RWPE2 (cell line): ENCODE results near the gene DMAC2.

Source experiments
- ATAC-seq: fragments of 200-7000 bp; cut with Tn5 transposase; 3 replicates; pipeline ENCODE4 v1.9.1; 2021; ENCODE audit warnings: low read depth
- DNase-seq: peaks from one replicate; pipeline ENCODE4 v3.0.0-alpha.2; 2020; ENCODE audit warnings: low spot score
- H3K27ac ChIP-seq: fragments of 450-650 bp; 2 replicates; pipeline ENCODE4 v1.5.1; 2017; ENCODE audit warnings: mild to moderate bottlenecking; ENCODE audit not compliant: poor library complexity, severe bottlenecking
- H3K27me3 ChIP-seq: fragments of 250-450 bp; sonication (Bioruptor Pico); 2 replicates; pipeline ENCODE4 v1.5.1; 2021; ENCODE audit warnings: mild to moderate bottlenecking, moderate library complexity; ENCODE audit not compliant: insufficient read depth, poor library complexity, severe bottlenecking
- H3K36me3 ChIP-seq: fragments of 250-450 bp; sonication (Bioruptor Pico); 2 replicates; pipeline ENCODE4 v1.5.1; 2020; ENCODE audit warnings: low read depth, mild to moderate bottlenecking, moderate library complexity
- H3K4me1 ChIP-seq: fragments of 250-450 bp; sonication (Bioruptor Pico); 2 replicates; pipeline ENCODE4 v1.5.1; 2021; ENCODE audit warnings: mild to moderate bottlenecking, moderate library complexity; ENCODE audit not compliant: insufficient read depth, poor library complexity, severe bottlenecking
- H3K4me3 ChIP-seq: fragments of 250-450 bp; sonication (Bioruptor Pico); 2 replicates; pipeline ENCODE4 v1.5.1; 2021; ENCODE audit warnings: mild to moderate bottlenecking, moderate library complexity; ENCODE audit not compliant: severe bottlenecking
- H3K9me3 ChIP-seq: fragments of 250-450 bp; sonication (Bioruptor Pico); 2 replicates; pipeline ENCODE4 v1.5.1; 2021; ENCODE audit warnings: mild to moderate bottlenecking, moderate library complexity; ENCODE audit not compliant: severe bottlenecking
- CTCF ChIP-seq: fragments of 450-650 bp; IDR thresholded peaks from one replicate; pipeline ENCODE4 v1.5.1; 2017; ENCODE audit warnings: mild to moderate bottlenecking, moderate library complexity; ENCODE audit not compliant: poor library complexity, severe bottlenecking

The DMAC2 gene

GRCh38 chr19:41399525-41399924 lies 40.2 kb downstream of the DMAC2 start:
- DNase-seq (no peak), ATAC-seq (no peak)
- H3K36me3 ChIP-seq: no peaks in the 10 kb centered on the region
- no peak overlapping the region for H3K27ac ChIP-seq
- no peaks in the 10 kb centered on the region for H3K27me3 ChIP-seq
- no peak for TF ChIP-seq CTCF
- peaks cover 3% of the 10 kb centered on the region for H3K4me1 ChIP-seq
- no peak overlapping the region for H3K4me3 ChIP-seq
- H3K9me3 ChIP-seq: no peaks in the 10 kb centered on the region

GRCh38 chr19:41399091-41399490 lies 40.6 kb downstream of the DMAC2 start:
- no peak for DNase-seq
- no peaks in the 10 kb centered on the region for H3K9me3 ChIP-seq
- H3K36me3 ChIP-seq: no peaks in the 10 kb centered on the region
- no peak for TF ChIP-seq CTCF
- peaks cover 3% of the 10 kb centered on the region for H3K4me1 ChIP-seq
- no peak overlapping the region for H3K4me3 ChIP-seq
- ATAC-seq: no peak
- H3K27ac ChIP-seq: no peak overlapping the region
- no peaks in the 10 kb centered on the region for H3K27me3 ChIP-seq

- TF ChIP-seq CTCF: no peak
- H3K4me1 ChIP-seq: peaks cover 3% of the 10 kb centered on the region
- H3K27me3 ChIP-seq: no peaks in the 10 kb centered on the region
- ATAC-seq (no peak), DNase-seq (no peak)
- no peaks in the 10 kb centered on the region for H3K9me3 ChIP-seq
- H3K36me3 ChIP-seq: no peaks in the 10 kb centered on the region
- no peak overlapping the region for H3K27ac ChIP-seq
- H3K4me3 ChIP-seq: peak overlapping the region; percentile 78
Measured at GRCh38 chr19:41398598-41398997, 41.1 kb downstream of the DMAC2 start.

- no peaks in the 10 kb centered on the region for H3K27me3 ChIP-seq
- peak overlapping the region; percentile 48 for H3K27ac ChIP-seq
- H3K4me3 ChIP-seq: peak overlapping the region; percentile 78
- no peaks in the 10 kb centered on the region for H3K9me3 ChIP-seq
- DNase-seq (no peak), ATAC-seq (no peak)
- no peaks in the 10 kb centered on the region for H3K36me3 ChIP-seq
- no peak for TF ChIP-seq CTCF
- peaks cover 3% of the 10 kb centered on the region for H3K4me1 ChIP-seq
Measured at GRCh38 chr19:41398050-41398418, 41.7 kb downstream of the DMAC2 start.

GRCh38 chr19:41397086-41398049 lies 42.3 kb downstream of the DMAC2 start, which contains the start of the genes BCKDHA and EXOSC5:
TSS of gene BCKDHA (plus strand) at chr19:41397818. CDS start at chr19:41397828, 10 bp downstream.
TSS of gene EXOSC5 (minus strand) at chr19:41397359. CDS start at chr19:41397328, 31 bp downstream.
- no peak for TF ChIP-seq CTCF
- peak within 1 kb of the TSS; percentile 48 for H3K27ac ChIP-seq

More at GRCh38 chr19:41397086-41398049, 42.3 kb downstream of the DMAC2 start, which contains the start of the genes BCKDHA and EXOSC5:
- Histone ChIP-seq H3K36me3 (no peaks in the 10 kb centered on the region), H3K27me3 (no peaks in the 10 kb centered on the region), H3K9me3 (no peaks in the 10 kb centered on the region), H3K4me3 (peak within 1 kb of the TSS; percentile 78), H3K4me1 (peaks cover 3% of the 10 kb centered on the region)
- peak; percentile 93 for ATAC-seq
- peak; percentile 99 for DNase-seq
